ENCODE measurements around the gene B4GALT2.
A peak's percentile ranks its signal among the peaks of the same experiment; 100 is the strongest.

Gene B4GALT2

GRCh38 chr1:44027320-44027719, 48.3 kb downstream of the B4GALT2 start:
- no peak for DNase-seq (ENCODE audit: low read depth in 2 of 3, low spot score in 2 of 3)

DNA sequence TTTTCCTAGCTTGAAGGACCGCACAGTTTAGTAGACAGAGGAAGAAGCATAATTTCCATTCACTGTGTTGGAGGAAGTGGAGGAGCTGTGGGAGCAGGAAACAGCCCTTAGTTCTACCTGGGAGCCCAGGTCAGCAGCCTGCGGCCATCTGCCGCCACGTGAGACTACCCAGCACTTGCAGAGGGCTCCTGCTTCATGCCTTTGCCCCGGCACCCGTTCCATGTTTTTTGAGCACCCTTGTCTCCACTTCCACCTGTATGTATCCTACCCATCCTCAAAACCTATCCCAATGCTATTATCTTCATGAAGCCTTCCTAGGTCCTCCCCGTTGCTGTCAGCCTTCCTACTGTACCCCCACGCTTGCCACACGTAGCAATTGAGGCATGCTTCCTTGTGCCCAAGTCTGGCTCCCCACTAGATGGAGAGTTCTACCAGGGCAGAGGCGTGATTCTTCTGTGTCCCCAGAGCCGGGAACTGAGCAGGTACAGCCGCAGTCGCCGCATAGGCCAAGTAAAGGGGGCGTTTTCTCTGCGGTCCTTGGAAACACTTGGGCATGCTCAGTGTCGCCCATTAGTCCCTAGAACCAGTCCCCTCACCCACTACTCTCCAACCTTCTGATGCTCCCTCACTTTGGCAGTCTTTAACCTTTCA, 50.4 kb downstream of the B4GALT2 start:
- no peak for DNase-seq (ENCODE audit: low read depth in 2 of 3, low spot score in 2 of 3)

DNA sequence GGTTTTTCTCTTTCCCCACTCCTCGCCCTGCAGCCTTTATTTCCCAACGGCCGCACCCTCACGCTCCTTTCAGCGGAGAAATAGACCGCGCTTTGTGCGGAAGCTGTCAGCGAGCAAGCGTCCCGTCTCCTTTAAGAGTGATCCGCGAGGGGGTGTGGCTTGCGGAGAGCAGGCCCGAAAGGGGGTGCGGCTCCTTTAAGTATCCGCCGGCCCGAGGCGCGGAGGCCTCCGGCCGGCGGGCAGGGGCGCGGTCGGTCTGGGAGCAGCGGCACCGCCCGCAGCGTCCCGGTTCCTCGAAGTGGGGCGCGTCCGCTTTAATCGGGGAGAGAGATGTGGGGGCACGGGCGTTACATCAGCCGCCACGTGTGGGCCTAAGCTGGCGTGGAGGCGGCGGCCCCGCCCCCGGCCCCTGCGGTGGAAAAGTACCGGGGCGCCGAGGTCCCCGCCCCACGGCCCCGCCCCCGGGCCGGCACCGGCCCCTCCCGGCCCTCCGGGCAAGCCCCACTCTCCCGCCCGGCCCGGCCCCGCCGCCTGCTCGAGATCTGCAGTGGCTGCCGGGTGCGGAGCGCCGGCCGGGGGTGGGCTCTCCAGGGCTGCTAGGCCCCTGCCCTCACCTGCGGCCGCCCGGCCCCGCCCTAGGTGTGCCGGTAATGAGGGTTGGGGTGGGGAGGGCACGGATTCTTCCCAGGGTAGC, 51.0 kb downstream of the B4GALT2 start:
- DNase-seq (ENCODE audit: low read depth in 2 of 3, low spot score in 2 of 3) = peak; percentile 58 to 84 (median 82)

GRCh38 chr1:44030605-44031251, 51.7 kb downstream of the B4GALT2 start:
- peak in 2 of 3 experiments; percentile 15 to 40 for DNase-seq (ENCODE audit: low read depth in 2 of 3, low spot score in 2 of 3)

DNA sequence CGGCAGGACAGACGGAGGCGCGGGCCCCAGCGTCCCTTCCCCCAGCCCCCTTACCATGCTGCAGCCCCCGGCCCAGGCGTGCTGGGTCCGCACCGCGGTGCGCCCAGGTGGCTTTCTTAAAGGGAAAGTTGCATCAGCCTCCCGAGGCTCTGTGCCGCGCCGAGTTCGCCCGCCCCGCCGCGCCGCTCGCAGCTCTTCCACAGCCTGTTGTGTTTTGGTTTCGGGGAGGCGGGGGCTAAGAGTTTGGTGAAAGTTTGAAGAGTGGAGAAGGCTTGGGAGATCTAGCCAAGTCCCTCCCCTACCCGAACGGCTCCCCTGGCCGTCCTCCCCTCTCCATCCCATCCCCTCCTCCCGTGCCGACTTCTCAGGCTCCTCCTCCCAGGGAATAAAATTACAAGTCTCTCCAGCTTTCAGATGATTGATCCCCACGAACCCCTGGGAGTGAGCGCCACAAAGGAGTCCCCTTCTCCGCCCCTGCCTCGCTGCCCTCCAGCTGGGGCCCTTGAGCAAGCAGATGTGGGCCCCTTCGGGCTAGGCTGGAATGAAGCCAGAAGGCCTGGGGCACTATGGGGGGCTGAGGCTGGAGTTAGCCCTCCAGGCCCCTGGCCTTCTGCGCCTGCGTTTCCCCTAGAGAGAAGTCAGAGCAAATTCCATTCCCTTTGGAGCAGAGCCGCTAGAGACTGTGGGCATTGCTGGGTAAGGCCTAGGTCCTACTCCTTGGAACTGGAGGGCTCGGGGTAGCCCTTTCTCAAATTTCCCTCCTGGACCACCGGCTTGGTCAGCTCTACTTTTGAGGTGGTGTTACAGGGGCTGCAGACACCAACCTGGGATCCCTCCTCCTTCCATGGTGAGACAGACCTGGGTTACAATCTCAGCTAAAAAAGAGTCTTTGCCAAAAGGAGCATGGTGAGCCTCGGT, 52.5 kb downstream of the B4GALT2 start, which contains the start of gene SLC6A9:
Gene SLC6A9, minus strand, starts transcription at position 211 of the 918 bp plus-strand sequence. CDS start 7,185 bp downstream, outside the sequence.
- peak in 1 of 3 experiments; percentile 17 for DNase-seq (ENCODE audit: low read depth in 2 of 3, low spot score in 2 of 3)

DNA sequence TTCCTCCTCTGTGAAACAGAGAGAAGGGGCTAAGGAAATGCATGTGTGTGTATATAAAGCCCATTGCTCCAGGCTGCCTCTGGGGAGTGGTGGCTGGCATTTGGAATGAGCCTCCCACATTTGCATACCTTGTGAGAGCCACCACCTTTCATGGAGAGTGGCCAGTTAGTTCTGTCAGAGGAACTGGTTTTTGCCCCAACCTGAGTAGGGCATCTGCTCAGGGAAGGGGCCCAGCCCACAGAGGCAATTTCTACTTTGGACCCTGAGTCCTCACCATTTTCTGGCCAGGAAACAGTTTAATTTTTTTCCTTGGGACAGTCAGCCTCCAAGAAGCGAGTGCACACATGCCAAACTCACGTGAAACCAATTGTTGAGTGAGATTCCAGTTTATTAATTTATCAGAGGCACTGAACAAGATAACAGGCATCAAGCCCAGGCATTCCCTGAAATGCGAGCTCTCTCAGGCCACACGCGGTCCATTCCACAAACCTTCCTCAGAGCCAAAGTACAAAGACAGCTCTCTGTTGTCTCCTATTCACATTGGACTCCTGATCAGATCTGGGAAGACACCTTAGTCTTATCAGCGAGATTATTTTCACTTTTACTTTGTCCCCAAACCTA, 53.3 kb downstream of the B4GALT2 start:
- no peak for DNase-seq (ENCODE audit: low read depth in 2 of 3, low spot score in 2 of 3)

DNA sequence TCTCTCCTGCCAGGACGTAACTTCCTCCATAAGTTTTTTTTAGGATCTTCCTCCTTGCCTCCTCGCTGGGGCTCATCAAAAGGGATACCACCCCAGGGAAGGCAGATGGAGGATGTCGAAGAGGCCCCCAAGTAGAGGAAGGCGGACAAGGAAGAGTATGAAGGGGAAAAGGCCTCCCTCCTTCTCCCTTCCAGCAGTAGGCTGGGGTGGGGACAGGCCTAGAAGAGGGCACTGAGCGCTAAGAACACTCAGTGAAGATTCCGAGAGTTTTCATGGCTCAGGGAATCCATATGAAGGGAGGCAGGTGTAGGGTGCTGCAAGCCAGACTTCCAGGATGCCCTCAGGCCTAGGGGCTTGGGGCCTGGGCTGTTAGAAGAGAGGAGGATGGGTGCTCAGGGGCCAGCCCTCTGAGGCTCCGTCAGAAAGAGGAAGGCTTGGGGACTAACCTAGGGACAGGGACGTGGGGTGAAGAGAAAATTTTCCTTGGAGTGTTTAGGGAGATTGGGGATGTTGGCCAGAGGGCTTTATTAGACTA, 54.1 kb downstream of the B4GALT2 start:
- no peak for DNase-seq (ENCODE audit: low read depth in 2 of 3, low spot score in 2 of 3)

- no peak for DNase-seq (ENCODE audit: low read depth in 2 of 3, low spot score in 2 of 3)
Measured at GRCh38 chr1:44033756-44034155, 54.7 kb downstream of the B4GALT2 start.

- DNase-seq (ENCODE audit: low read depth in 2 of 3, low spot score in 2 of 3) = no peak
Measured at GRCh38 chr1:44034423-44034822, 55.4 kb downstream of the B4GALT2 start.

DNA sequence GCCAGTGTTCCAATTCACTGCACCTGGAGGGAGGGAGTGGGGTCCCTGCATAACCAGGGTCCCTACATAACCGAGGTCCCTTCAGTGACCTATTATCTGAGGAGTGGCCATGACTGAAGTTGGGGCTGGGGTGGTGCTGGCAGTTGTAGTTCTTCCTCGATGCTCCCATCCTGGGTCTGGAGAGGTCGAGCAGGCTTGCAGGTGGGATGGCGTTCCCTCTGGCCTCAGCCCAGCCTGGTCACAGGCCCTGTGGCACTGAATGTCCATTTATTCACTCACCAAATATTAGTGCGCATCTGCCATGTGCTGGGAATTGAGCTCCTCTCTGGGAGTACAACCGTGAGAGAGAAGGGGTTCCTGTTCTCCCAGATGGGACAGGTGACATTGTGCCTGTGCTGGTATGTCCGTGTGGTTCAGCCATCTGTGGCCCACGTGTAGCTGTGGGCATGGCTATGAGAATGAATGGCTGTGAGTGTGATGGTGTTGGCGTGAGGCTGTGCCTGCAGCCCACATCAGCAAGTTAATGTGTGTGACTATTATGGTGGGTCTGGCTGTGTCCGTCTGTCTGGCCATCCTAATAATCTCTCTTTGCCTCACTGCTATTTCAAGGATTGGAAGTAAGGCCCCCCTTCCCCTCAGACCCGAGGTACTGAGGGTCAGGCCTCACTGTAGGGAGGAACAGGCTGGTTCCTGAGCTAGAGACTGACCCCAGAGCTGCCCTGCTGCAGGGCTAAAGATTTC, 56.1 kb downstream of the B4GALT2 start:
- DNase-seq (ENCODE audit: low read depth in 2 of 3, low spot score in 2 of 3) = no peak

DNA sequence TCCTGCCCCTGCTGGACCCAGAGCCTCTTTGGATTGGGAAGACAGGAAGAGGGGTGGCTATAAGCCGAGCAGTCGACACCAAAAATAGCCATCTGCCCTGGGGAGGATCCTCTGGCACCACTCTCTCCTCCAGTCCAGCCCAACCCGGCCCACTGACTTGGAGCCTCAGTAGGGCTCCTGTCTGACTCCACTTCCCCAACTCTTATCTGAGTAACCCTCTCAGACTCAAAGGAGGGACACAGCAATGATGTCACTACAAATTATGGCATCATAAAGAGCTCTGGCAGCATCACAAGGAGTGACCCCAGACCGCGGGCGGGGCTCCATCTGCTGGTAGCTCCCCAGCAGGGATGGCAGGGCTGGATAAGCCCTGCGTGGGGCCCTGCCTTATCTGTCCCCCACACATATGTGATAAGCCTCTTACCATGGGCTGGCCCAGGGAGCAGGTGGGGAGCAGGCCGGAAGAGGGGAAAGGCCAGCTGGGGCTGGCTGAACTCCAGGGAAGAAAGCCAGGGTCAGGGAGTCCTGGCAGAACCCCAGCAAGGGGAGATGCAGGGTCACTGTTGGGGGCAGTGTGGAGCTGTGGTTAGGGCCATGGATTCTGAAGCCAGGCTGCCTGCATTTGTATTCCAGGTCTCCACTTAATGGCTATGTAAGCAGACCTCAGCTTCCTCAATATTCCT, 56.9 kb downstream of the B4GALT2 start:
- DNase-seq (ENCODE audit: low read depth in 2 of 3, low spot score in 2 of 3) = no peak

- DNase-seq (ENCODE audit: low read depth in 2 of 3, low spot score in 2 of 3) = peak; percentile 15 to 29 (median 27)
Measured at GRCh38 chr1:44036409-44037139, 57.6 kb downstream of the B4GALT2 start.

DNA sequence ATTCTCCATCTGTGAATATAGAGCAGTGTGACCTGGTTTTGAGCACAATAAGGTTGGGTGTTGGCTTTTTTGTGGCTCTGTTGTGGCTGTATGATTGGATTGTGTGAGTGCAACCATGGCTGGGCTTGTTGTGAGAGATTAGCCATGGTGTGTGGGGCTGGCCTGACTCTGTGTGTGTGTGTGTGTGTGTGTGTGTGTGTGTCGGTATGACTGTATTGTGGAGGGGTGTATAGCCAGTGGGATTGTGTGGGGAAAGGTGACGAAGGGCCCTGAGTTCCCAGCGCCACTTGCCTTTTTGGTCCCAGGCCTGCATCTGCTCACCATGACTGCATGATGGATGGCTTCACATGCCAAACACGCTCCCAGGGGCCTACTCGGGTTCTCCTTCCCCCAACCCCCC, 58.1 kb downstream of the B4GALT2 start:
- no peak for DNase-seq (ENCODE audit: low read depth in 2 of 3, low spot score in 2 of 3)

DNA sequence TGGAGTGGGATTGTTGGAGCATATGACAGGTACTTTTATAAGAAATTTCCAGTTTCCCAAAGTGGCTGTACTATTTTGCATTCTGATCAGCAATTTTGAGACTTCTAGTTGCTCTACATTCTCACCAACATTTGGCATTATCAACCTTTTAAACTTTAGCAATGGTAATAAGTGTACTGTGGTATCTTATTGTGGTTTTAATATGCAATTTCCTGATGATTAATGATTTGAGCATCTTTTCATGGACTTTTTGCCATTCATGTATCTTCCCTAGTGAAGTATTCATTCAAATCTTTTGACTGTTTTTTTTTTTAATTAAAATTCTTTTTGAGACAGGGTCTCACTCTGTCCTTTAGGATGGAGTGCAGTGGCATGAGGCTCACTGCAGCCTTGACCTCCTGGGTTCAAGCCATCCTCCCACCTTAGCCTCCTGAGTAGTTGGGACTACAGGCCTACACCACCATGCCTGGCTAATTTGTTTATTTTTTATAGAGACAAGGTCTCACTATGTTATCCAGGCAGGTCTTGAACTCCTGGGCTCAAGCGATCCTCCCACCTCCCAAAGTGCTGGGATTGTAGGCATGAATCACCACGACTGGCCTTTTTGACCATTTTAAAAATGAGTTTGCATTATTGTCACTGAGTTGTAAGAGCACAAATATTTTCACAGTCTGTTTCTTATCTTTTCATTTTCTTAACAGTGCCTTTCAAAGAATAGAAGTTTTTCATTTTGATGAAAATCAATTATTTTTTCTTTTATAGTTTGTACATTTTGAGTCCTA, 60.1 kb downstream of the B4GALT2 start:
- no peak for DNase-seq (ENCODE audit: low read depth in 2 of 3, low spot score in 2 of 3)

- no peak for DNase-seq (ENCODE audit: low read depth in 2 of 3, low spot score in 2 of 3)
Measured at GRCh38 chr1:44040418-44040817, 61.4 kb downstream of the B4GALT2 start.

Measured in activated CD8-positive, alpha-beta memory T cell treated with anti-CD3 and anti-CD28 coated beads for 48 hours (primary cell).